Thoracic aorta endothelial cell (primary cell): ENCODE data around the gene TRPV6. TPM values are rescaled to one million over a fixed set of nuclear protein-coding genes. Genes with fewer than 3 reads are reported as not detected.

Experiments
- total RNA-seq: library from RNA; depleted of rRNA; stranded (reverse); fragments of >200 nt; gene quantifications from 2 replicates; pipeline ENCODE4 v1.2.3, GENCODE V29; 2012

TRPV6 gene
- total RNA-seq: not detected in 2 replicates

DNA sequence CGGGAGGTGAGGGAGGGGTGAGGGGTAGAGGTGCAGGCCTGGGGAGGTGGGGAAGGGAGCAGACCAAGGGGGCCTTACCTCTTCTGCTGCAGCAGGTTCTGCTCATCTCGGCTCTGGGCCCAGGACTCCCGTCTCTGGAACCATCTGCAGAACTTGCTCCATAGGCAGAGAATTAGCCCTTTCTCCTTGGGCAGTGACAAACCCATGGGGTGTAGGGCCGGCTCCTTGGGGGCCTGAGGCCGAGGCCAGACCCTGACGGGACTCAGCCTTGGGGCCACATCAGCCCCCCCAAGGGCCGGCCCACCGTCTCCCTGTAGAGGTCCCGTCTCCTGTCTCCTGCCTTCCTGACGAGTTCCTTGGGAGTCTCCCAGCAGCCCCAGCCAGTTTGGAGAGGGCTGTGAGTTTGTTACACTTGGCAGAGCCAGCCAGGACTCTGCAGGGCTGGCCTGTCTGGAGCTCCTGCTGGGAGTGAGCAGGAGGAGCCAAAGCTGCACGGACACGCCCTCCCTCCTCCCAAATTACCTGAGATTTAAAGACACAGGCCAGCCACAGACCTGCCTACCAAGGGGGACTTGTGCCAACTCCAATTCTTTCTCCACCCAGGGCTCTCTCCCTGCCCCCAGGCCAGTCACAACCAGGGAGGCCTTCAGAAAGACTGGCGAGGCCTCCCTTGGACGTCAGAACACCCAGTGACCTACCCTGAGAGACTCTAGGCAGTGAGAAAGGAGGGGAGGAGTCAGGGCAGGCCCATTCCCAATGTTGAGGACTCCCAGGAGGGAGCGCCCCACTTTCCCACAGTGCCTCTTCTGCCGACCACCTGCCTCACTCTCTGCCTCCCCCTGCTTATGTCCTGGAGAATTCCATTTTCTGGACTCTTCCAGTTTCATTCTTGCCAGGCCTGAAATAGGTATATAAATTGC lies at the start of gene TRPV6:
TRPV6 (minus strand) TSS at position 435 of the 920 bp plus-strand sequence.

DNA sequence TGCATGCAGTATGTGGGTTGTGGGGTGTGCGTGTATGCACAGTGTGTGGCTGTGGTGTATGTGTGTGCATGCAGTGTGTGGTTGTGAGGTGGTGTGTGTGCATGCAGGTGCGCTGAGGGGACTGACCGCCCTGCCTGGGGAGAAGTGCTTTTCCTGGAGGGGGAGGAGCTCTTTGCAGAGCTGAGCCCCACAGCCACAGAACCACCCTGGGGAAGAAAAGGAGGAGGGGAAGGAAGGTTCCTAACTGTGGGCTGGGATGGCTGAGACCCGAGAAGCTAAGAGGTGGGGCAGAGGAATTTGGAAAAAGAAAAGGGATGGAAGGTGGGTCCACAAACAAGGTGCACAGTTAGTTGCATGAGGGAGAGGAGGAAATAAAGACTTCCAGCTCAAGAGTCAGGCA lies 48.1 kb upstream of the TRPV6 start, which contains the start of gene TRPV5:
TRPV5 (minus strand) TSS at position 123 of the 400 bp plus-strand sequence. CDS start 287 bp downstream, outside the sequence.

DNA sequence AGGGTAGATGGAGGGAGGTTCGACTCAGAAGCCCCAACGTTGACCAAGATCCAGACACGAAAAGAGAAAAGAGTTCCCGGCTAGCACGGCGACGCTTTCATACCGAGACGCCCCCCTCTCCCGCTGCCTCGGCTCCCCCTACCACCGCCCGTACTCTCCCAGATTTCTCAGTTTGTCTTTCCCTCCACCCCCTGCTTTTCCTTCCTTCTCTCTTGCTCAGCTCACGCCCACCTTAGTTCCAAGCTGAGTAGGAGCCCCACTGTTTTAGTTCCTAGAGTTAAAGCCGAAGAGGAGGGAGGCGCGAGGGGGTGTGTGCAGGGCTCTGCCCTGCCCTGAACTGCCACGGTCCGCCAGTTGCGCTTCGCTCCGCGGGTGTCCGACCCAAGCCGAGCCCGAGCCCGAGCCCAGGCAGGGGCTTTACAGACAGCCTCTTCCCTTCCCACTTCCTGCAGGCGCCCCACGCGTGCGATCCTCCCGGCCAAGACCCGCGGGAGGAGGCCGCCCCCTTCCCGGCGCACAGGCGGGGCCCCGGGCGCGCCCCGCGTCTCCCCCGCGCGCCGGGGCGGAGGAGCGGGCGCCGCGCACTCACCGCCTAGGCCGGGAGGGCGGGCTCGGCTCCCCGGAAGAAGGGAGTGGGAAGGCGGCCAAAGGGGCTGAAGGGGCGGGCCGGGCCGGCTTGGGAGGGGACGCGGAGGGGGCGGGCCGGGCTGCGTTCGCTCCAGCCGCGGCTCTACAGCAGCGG lies 31.0 kb downstream of the TRPV6 start, which contains the start of gene EPHB6:
EPHB6 (plus strand) TSS at position 705 of the 742 bp plus-strand sequence. CDS start 8,152 bp downstream, outside the sequence.

Other genes with a start within 250 kb of the TRPV6 start
- gene PRSS1, start 136.3 kb downstream of the TRPV6 start, total RNA-seq: not detected in 2 replicates
- gene PRSS2, start 114.8 kb downstream of the TRPV6 start, total RNA-seq: 0.27 TPM in 1 of 2 replicates, not detected in the other
- gene EPHB6, start 30.7 kb downstream of the TRPV6 start, total RNA-seq: 0.66 and 2.2 TPM in 2 replicates
- not detected in 2 replicates for gene TRPV5, start 48.0 kb upstream of the TRPV6 start, total RNA-seq
- not detected in 2 replicates for gene LLCFC1, start 53.7 kb upstream of the TRPV6 start, total RNA-seq
- gene KEL, start 76.6 kb upstream of the TRPV6 start, total RNA-seq: 0.07 and 0.13 TPM in 2 replicates
- gene OR9A2, start 141.4 kb upstream of the TRPV6 start, total RNA-seq: 0.27 TPM in 1 of 2 replicates, not detected in the other
- not detected in 2 replicates for gene OR6V1, start 166.6 kb upstream of the TRPV6 start, total RNA-seq
- not detected in 2 replicates for gene PIP, start 246.3 kb upstream of the TRPV6 start, total RNA-seq